ENCODE data around the gene UBE2F. TPM values are rescaled to one million over a fixed set of nuclear protein-coding genes. Genes with fewer than 3 reads are reported as not detected.
"Not testable (repeated sequence)": the region's sequence is repeated elsewhere in the genome, so short reads cannot be mapped to it uniquely, and the experiment has no call there.

UBE2F gene
- total RNA-seq, 4 donors from 2014 or later, result 40.7 to 88.9 (median 64.9) TPM

DNA sequence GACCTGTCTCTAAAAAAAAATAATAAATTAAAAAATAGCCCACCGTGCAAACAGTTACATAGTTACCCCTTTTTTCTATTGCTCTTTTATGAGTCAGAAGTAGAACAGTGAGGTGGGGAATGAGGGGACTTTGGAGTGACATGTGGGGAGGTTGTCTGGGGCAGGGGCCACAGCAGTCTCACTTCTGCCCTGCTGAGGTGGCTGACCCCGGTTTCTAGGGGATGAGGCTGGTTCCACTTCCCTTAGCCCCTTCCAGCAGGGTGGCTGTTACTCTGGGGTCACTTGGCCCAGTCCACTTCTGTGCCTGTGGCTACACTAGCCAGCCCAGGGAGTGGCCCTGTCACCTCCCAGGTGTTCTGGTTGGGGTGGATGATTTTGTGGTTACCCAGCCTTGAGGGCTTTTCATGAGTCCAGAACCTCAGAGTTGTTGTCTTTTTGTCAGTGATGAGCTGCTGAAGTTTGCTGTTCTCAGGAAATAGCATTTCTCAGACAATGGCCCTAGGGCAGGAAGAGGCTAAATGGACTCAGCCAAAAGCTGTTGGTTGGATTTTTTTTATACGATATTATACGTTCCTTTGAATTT lies 66.0 kb downstream of the UBE2F start:
- no peaks in the 10 kb centered on the region for H3K9me3 ChIP-seq
- H3K27ac ChIP-seq, result no peak overlapping the region
- H3K4me1 ChIP-seq, result no peaks in the 10 kb centered on the region
- TF ChIP-seq, protein P1, sequence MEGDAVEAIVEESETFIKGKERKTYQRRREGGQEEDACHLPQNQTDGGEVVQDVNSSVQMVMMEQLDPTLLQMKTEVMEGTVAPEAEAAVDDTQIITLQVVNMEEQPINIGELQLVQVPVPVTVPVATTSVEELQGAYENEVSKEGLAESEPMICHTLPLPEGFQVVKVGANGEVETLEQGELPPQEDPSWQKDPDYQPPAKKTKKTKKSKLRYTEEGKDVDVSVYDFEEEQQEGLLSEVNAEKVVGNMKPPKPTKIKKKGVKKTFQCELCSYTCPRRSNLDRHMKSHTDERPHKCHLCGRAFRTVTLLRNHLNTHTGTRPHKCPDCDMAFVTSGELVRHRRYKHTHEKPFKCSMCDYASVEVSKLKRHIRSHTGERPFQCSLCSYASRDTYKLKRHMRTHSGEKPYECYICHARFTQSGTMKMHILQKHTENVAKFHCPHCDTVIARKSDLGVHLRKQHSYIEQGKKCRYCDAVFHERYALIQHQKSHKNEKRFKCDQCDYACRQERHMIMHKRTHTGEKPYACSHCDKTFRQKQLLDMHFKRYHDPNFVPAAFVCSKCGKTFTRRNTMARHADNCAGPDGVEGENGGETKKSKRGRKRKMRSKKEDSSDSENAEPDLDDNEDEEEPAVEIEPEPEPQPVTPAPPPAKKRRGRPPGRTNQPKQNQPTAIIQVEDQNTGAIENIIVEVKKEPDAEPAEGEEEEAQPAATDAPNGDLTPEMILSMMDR (IDR thresholded peaks at IDR 0.05), result no peak
- TF ChIP-seq POLR2A (IDR thresholded peaks at IDR 0.05), result no peak
- intact Hi-C loops (cut with DNase I; ENCODE audit: low total_unique reads), result no loop called here
- no peak for DNase-seq
- H3K36me3 ChIP-seq, result no peaks in the 10 kb centered on the region
- no peak overlapping the region for H3K4me3 ChIP-seq
- no peaks in the 10 kb centered on the region for H3K27me3 ChIP-seq

DNA sequence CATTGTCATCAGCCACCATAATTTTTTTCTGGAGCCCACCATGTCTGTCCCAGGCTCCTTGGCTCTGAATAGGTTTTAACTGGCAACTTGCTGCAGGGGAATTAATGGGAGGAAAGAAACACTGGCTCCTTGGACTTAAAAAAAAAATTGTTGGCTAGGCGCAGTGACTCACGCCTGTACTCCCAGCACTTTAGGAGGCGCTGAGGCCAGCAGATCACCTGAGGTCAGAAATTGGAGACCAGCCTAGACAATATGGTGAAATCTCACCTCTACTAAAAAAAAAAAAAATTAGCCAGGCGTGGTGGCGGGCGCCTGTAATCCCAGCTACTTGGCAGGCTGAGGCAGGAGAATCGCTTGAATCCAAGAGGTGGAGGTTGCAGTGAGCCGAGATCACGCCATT lies 67.2 kb downstream of the UBE2F start:
- H3K27ac ChIP-seq; H3K36me3 ChIP-seq; DNase-seq; H3K4me1 ChIP-seq; intact Hi-C loops (cut with DNase I; ENCODE audit: low total_unique reads); H3K4me3 ChIP-seq; H3K9me3 ChIP-seq; H3K27me3 ChIP-seq: not testable (repeated sequence)

DNA sequence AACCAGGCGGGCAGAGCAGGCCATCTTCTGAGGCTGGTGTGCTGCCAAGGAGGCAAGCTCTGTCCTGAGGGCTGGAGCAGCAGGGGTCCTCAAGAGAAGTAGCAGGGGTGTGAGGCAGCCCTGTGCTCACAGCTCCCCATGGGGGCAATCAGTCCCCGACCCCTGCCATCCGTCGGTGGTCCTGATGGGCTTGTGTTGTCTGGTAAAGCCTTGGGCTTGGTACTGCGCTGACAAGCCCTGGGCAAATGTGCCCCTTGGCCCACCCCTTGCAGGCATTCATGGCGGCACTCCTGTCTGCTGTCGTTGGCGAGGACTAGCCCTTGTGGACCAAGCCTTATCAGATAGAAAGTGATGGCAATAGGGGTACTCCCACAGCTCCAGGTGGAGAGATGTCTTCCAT lies 71.4 kb downstream of the UBE2F start:
- TF ChIP-seq POLR2A (IDR thresholded peaks at IDR 0.05), result no peak
- TF ChIP-seq, protein P1 (IDR thresholded peaks at IDR 0.05), result no peak
- H3K36me3 ChIP-seq, result no peaks in the 10 kb centered on the region
- no peak for DNase-seq
- intact Hi-C loops (cut with DNase I; ENCODE audit: low total_unique reads), result no loop called here
- H3K27ac ChIP-seq, result no peak overlapping the region
- H3K27me3 ChIP-seq, result no peaks in the 10 kb centered on the region
- no peak overlapping the region for H3K4me3 ChIP-seq
- H3K9me3 ChIP-seq, result no peaks in the 10 kb centered on the region
- no peaks in the 10 kb centered on the region for H3K4me1 ChIP-seq

DNA sequence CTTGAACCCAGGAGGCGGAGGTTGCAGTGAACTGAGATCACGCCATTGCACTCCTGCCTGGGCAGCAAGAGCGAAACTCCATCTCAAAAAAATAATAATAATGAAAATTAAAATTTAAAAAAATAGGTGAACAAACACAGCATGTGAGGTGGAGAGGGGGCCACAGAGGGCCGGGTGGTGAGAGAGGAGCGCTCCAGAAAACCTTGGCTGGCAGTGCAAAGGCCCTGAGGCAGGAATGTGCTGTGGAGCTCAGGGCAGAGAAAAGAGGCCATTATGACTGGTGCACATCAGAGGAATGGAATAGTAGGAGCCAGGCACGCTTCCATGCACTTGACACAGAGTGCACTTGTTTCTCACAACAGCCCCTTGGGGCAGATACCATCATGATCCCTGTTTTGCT lies 72.3 kb downstream of the UBE2F start:
- intact Hi-C loops (cut with DNase I; ENCODE audit: low total_unique reads), result no loop called here
- Histone ChIP-seq H3K4me1 (no peaks in the 10 kb centered on the region), H3K27me3 (no peaks in the 10 kb centered on the region), H3K36me3 (no peaks in the 10 kb centered on the region), H3K9me3 (no peaks in the 10 kb centered on the region), H3K4me3 (no peak overlapping the region), H3K27ac (no peak overlapping the region)
- no peak for DNase-seq
- TF ChIP-seq POLR2A (IDR thresholded peaks at IDR 0.05), result no peak
- TF ChIP-seq, protein P1 (IDR thresholded peaks at IDR 0.05), result no peak

DNA sequence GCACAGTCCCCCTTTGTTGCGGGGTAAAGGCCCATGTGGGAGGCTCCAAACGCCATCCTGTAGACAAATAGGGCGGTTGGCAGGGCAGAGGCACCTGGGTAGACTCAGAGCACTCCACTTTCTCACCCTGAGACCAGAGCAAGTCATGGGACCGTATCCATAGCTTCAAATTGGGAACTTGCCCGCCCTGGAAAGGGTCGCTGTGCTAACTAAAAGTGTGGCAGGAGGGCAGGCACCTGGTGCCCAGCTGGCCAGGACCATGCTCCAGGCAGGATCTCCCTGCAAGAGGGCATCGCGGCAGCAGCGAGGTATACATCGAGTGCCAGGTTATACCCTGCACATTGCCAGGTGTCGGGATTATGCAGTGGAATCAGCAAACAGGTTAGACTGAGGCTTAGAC lies 73.2 kb downstream of the UBE2F start:
- Histone ChIP-seq H3K4me3 (no peak overlapping the region), H3K9me3 (no peaks in the 10 kb centered on the region), H3K36me3 (no peaks in the 10 kb centered on the region), H3K27ac (no peak overlapping the region), H3K27me3 (no peaks in the 10 kb centered on the region), H3K4me1 (no peaks in the 10 kb centered on the region)
- TF ChIP-seq, protein P1 (IDR thresholded peaks at IDR 0.05), result no peak
- no peak for TF ChIP-seq POLR2A (IDR thresholded peaks at IDR 0.05)
- DNase-seq, result no peak
- intact Hi-C loops (cut with DNase I; ENCODE audit: low total_unique reads), result no loop called here

DNA sequence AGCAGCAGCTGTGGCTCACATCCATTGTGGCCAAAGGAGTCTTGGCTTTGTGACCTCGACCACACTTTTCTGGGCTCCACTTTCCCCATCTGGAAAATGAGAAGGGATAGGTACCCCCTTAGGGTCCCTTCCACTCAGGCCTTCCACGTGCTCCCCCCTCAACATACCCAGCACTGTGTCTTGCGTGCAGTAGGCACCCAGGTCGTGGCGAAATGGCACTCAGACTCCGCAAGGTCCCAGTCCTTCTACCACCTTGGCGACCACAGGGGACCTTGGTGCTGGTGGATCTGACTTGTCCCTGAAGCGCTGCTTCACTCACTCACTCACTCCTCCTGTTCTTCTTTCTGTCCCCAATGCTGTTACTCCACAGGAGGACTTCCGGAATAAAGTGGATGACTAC lies 74.1 kb downstream of the UBE2F start:
- no peak for DNase-seq
- H3K4me1 ChIP-seq, result no peaks in the 10 kb centered on the region
- H3K36me3 ChIP-seq, result no peaks in the 10 kb centered on the region

More for the DNA sequence above, 74.1 kb downstream of the UBE2F start:
- Histone ChIP-seq H3K27me3 (no peaks in the 10 kb centered on the region), H3K9me3 (no peaks in the 10 kb centered on the region), H3K27ac (no peak overlapping the region), H3K4me3 (no peak overlapping the region)
- TF ChIP-seq, protein P1 (IDR thresholded peaks at IDR 0.05), result no peak
- intact Hi-C loops (cut with DNase I; ENCODE audit: low total_unique reads), result no loop called here

Data from uterus (tissue), 4 donors.